ENCODE data around the gene TMPRSS7.

TMPRSS7 gene

DNA sequence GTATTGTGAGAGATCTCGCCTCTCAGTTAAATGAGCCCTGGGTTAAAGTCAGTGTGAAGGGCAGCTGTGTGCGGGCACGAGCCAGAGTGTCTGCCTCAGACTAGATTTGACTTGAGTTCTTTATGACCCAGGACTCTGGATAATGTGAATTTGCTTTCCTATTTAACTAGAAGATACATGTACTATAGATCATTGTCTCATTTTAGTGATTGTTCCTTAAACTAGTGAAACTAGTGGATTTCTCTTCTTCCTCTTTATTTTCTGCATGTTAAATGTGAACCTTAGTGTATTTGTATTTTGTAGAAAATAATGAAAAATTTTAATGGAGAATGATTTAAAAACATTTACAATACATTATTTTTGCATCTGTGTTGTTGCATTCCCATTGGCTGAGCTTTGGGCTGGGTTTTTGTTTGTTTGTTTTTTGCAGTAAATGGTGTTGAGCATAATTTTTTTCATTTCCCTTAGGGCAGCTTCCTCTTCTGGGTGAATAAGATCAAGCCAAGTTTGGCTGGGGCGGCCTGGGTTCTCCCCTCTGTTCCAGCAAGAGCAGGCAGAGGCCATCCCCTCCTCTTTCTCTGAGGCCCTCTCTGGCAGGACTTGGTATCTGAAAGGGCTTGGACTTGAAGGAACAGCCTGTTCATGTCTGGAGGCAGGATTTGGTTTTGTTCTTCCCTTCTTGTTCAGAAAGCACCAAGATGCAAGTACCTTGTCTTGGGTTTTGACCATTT is 83.5 kb downstream of the TMPRSS7 start:
- H3K4me3 ChIP-seq (ENCODE audit: control insufficient read depth, low read depth, low read length): no peak overlapping the region
- DNase-seq (ENCODE audit: low read depth): no peak
- TF ChIP-seq, protein P1, sequence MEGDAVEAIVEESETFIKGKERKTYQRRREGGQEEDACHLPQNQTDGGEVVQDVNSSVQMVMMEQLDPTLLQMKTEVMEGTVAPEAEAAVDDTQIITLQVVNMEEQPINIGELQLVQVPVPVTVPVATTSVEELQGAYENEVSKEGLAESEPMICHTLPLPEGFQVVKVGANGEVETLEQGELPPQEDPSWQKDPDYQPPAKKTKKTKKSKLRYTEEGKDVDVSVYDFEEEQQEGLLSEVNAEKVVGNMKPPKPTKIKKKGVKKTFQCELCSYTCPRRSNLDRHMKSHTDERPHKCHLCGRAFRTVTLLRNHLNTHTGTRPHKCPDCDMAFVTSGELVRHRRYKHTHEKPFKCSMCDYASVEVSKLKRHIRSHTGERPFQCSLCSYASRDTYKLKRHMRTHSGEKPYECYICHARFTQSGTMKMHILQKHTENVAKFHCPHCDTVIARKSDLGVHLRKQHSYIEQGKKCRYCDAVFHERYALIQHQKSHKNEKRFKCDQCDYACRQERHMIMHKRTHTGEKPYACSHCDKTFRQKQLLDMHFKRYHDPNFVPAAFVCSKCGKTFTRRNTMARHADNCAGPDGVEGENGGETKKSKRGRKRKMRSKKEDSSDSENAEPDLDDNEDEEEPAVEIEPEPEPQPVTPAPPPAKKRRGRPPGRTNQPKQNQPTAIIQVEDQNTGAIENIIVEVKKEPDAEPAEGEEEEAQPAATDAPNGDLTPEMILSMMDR (conservative IDR thresholded peaks at IDR 0.05; ENCODE audit: control insufficient read depth, insufficient read depth, low read depth, low read length): no peak

DNA sequence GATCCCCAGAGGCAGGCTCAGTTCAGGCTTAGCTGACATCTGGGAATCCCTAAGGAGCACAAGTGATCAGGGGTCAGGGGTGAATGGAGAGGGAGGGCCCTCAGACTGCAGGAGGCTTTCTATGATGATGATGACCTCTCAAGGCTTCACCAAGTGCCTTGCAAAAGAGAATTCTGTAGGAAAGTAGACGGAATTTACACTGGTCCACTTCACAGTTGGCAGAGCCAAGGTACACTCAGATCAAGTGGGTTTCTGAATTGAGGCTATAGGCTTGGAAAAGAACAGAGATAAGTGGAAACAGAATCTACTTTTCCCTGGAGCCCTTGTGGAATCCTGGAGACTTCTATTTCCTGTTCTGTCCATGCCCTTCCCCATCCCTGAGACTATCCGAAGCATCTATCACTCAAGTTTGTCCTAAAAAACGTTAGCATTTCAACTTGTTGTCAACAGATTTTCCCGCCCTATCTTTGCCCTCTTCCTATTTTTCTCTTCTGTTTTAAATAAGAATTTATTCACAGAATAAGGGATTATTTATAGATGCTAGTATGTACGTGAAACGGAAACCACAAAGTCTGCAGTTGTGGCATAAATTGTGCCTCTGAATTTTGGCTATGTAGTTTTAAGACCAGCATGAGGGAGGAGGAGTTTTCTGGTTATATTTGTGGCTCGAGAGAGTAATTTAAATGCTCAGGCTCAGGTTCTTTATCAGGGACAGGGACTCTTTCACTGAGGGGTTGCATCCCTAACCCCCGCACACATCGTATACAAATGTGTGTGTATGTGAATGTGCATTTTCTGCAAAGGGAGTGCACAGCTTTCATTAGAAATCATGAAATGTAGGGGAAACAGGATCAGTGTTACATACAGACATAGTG is 85.7 kb downstream of the TMPRSS7 start:
- no peak overlapping the region for H3K4me3 ChIP-seq (ENCODE audit: control insufficient read depth, low read depth, low read length)
- DNase-seq (ENCODE audit: low read depth): no peak
- TF ChIP-seq, protein P1 (conservative IDR thresholded peaks at IDR 0.05; ENCODE audit: control insufficient read depth, insufficient read depth, low read depth, low read length): no peak

DNA sequence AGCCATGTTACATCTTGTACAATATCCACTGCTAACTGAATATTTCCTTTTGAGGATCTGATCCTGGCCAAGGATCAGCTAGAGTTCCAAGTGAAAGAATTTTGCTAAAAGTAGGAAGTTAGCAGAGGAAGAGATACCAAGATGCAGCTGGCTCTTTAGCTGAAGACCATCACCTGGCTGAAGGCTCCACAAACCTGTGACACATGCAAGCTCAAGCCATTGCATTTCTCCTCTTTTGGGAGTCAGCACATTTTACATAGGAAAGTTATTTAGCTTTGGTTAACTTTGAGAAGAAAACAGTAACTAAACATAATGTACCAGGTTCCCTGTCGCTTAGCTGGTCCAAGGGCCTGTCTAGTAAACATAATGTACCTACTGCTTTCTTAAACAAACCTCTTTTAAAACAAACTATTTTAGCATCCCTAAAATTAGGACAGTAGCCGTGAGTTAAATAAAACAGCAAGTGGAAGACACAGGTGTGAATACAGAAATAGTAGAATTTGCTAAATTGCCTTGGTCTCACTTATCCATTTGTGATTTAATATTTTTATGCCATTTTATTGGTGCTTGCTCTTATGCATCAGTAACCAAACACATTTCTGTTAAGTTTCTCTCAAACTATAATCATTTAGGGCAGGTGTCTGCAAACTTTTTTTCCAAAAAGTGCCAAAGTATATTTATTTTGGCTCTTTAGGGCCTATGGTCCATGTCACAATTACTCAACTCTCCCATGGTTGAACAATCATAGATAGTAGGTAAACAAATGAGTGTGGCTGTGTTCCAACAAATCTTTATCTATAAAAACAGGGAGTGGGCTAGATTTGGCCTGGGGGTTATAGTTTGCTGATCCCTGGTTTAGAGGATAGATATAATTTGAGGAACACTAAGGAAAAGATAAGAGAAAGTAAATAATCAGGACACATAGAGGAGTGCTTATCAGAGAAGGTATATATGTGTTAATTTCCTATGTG is 87.3 kb downstream of the TMPRSS7 start:
- TF ChIP-seq, protein P1 (conservative IDR thresholded peaks at IDR 0.05; ENCODE audit: control insufficient read depth, insufficient read depth, low read depth, low read length): no peak
- DNase-seq (ENCODE audit: low read depth): no peak
- H3K4me3 ChIP-seq (ENCODE audit: control insufficient read depth, low read depth, low read length): no peak overlapping the region

DNA sequence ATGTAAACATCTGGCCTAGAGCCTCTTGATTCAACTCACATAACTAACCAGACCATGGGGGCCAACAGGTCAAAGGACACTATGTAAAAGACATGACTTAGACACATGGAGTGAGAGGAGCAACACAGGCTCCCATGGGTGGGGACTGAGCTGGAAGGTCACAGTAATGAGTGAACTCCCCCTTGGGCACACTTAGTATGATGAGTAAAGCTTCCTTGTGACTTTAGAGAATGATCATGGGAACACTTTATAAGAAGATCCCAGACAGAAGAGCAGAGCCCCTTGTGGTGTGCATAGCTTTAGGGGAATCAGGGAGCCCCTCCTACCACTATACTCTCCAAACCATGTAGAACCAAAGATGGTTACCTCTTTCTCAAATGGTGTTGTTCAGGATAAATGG is 88.3 kb downstream of the TMPRSS7 start:
- H3K4me3 ChIP-seq (ENCODE audit: control insufficient read depth, low read depth, low read length): no peak overlapping the region
- TF ChIP-seq, protein P1 (conservative IDR thresholded peaks at IDR 0.05; ENCODE audit: control insufficient read depth, insufficient read depth, low read depth, low read length): no peak
- DNase-seq (ENCODE audit: low read depth): no peak

DNA sequence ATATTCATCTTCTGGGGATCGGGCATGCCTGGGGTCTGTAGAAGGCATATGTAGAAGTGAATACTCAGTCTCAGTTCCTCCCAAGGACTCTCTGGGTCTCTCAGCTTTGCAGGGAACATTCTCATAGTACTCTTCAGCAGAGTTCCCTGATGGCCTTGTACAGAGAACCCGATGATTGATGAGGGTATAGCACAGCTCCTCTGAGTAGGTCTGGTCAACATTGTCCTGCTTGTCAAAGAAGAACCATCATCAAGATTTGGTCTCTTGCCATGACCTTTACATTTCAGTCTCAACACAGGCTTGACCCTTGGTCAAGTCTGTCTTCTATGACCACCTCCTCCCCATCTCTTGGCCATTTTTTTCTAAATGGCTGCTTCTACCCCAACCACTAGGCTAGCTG is 89.0 kb downstream of the TMPRSS7 start:
- no peak for DNase-seq (ENCODE audit: low read depth)
- TF ChIP-seq, protein P1 (conservative IDR thresholded peaks at IDR 0.05; ENCODE audit: control insufficient read depth, insufficient read depth, low read depth, low read length): no peak
- no peak overlapping the region for H3K4me3 ChIP-seq (ENCODE audit: control insufficient read depth, low read depth, low read length)
